ENCODE results near the gene DHRSX. TPM values are rescaled to one million over a fixed set of nuclear protein-coding genes. Genes with fewer than 3 reads are reported as not detected.

The DHRSX gene
- total RNA-seq, 4 donors from 2014 or later: 4.4 to 23.8 (median 11.3) TPM

GRCh38 chrX:2336181-2336580, 164.6 kb downstream of the DHRSX start:
- no peaks in the 10 kb centered on the region for H3K9me3 ChIP-seq
- no peak for TF ChIP-seq POLR2A (IDR thresholded peaks at IDR 0.05)
- TF ChIP-seq CTCF (IDR thresholded peaks at IDR 0.05): no peak
- intact Hi-C loops (cut with DNase I; ENCODE audit: low total_unique reads): no loop called here
- H3K4me1 ChIP-seq: no peaks in the 10 kb centered on the region
- H3K36me3 ChIP-seq: no peaks in the 10 kb centered on the region
- H3K27ac ChIP-seq: no peak overlapping the region
- no peaks in the 10 kb centered on the region for H3K27me3 ChIP-seq
- DNase-seq: no peak
- H3K4me3 ChIP-seq: no peak overlapping the region

GRCh38 chrX:2334237-2334636, 166.5 kb downstream of the DHRSX start:
- Histone ChIP-seq H3K4me3 (no peak overlapping the region), H3K27me3 (no peaks in the 10 kb centered on the region), H3K27ac (no peak overlapping the region), H3K4me1 (no peaks in the 10 kb centered on the region), H3K36me3 (no peaks in the 10 kb centered on the region), H3K9me3 (no peaks in the 10 kb centered on the region)
- intact Hi-C loops (cut with DNase I; ENCODE audit: low total_unique reads): no loop called here
- no peak for DNase-seq
- TF ChIP-seq POLR2A (IDR thresholded peaks at IDR 0.05): no peak

GRCh38 chrX:2332252-2332651, 168.5 kb downstream of the DHRSX start:
- Histone ChIP-seq H3K36me3 (no peaks in the 10 kb centered on the region), H3K9me3 (no peaks in the 10 kb centered on the region), H3K4me1 (no peaks in the 10 kb centered on the region), H3K27ac (no peak overlapping the region), H3K27me3 (no peaks in the 10 kb centered on the region), H3K4me3 (no peak overlapping the region)
- TF ChIP-seq POLR2A (IDR thresholded peaks at IDR 0.05) (no peak), CTCF (IDR thresholded peaks at IDR 0.05) (no peak)
- DNase-seq: no peak
- intact Hi-C loops (cut with DNase I; ENCODE audit: low total_unique reads): no loop called here

- no peaks in the 10 kb centered on the region for H3K4me1 ChIP-seq
- H3K4me3 ChIP-seq: no peak overlapping the region
- H3K9me3 ChIP-seq: no peaks in the 10 kb centered on the region
- no peaks in the 10 kb centered on the region for H3K36me3 ChIP-seq
- H3K27ac ChIP-seq: no peak overlapping the region
- DNase-seq: no peak
- no peaks in the 10 kb centered on the region for H3K27me3 ChIP-seq
- no peak for TF ChIP-seq POLR2A (IDR thresholded peaks at IDR 0.05)
- no peak for TF ChIP-seq CTCF (IDR thresholded peaks at IDR 0.05)
- intact Hi-C loops (cut with DNase I; ENCODE audit: low total_unique reads): no loop called here
Observed at GRCh38 chrX:2330910-2331309, 169.9 kb downstream of the DHRSX start.

- intact Hi-C loops (cut with DNase I; ENCODE audit: low total_unique reads): no loop called here
- no peak for DNase-seq
- Histone ChIP-seq H3K36me3 (no peaks in the 10 kb centered on the region), H3K27ac (no peak overlapping the region), H3K27me3 (no peaks in the 10 kb centered on the region), H3K4me3 (no peak overlapping the region), H3K4me1 (no peaks in the 10 kb centered on the region), H3K9me3 (no peaks in the 10 kb centered on the region)
- TF ChIP-seq CTCF (IDR thresholded peaks at IDR 0.05) (no peak), POLR2A (IDR thresholded peaks at IDR 0.05) (no peak)
Observed at GRCh38 chrX:2330487-2330886, 170.3 kb downstream of the DHRSX start.

- no peak overlapping the region for H3K27ac ChIP-seq
- no peak for DNase-seq
- intact Hi-C loops (cut with DNase I; ENCODE audit: low total_unique reads): loop anchor here (10.0 kb wide), 1 partner anchor 1343 kb away; no protein-coding TSS in a partner anchor
- no peaks in the 10 kb centered on the region for H3K4me1 ChIP-seq
- H3K4me3 ChIP-seq: no peak overlapping the region
- H3K36me3 ChIP-seq: no peaks in the 10 kb centered on the region
- TF ChIP-seq POLR2A (IDR thresholded peaks at IDR 0.05) (no peak), CTCF (IDR thresholded peaks at IDR 0.05) (no peak)
- no peaks in the 10 kb centered on the region for H3K27me3 ChIP-seq
- no peaks in the 10 kb centered on the region for H3K9me3 ChIP-seq
Observed at GRCh38 chrX:2327423-2327822, 173.4 kb downstream of the DHRSX start.
